Astrocyte (in vitro differentiated cells and primary cell): ENCODE results near the gene SMCO3. TPM values are rescaled to one million over a fixed set of nuclear protein-coding genes. Genes with fewer than 3 reads are reported as not detected.

ENCODE experiments used
- DNase-seq: peaks from one replicate; pipeline ENCODE4 v3.0.0-alpha.2; 2010; ENCODE audit warnings: low read depth
- FAIRE-seq: peaks from 2 replicates; lab custom pipeline; 2011; peaks lifted over from hg19 to GRCh38; lab: Jason Lieb, UNC
- H2AFZ ChIP-seq: 2 replicates; pipeline ENCODE4 v1.6.0; 2012; ENCODE audit warnings: low read depth, low read length, inconsistent platforms
- H3K27ac ChIP-seq: 2 replicates; pipeline ENCODE4 v1.5.1; 2011; ENCODE audit warnings: low read depth, low read length, inconsistent platforms
- H3K27me3 ChIP-seq: 2 replicates; pipeline ENCODE4 v1.6.0; 2011; ENCODE audit warnings: low read length, inconsistent platforms; ENCODE audit not compliant: insufficient read depth
- H3K36me3 ChIP-seq: 2 replicates; pipeline ENCODE4 v1.5.1; 2011; ENCODE audit warnings: low read length, inconsistent platforms; ENCODE audit not compliant: insufficient read depth
- H3K4me1 ChIP-seq: 2 replicates; pipeline ENCODE4 v1.5.1; 2011; ENCODE audit warnings: low read length, inconsistent platforms; ENCODE audit not compliant: insufficient read depth
- H3K4me2 ChIP-seq: 2 replicates; pipeline ENCODE4 v1.6.0; 2012; ENCODE audit warnings: low read length, inconsistent platforms
- H3K4me3 ChIP-seq: 2 replicates; pipeline ENCODE4 v1.5.1; 2011; ENCODE audit warnings: low read depth, mild to moderate bottlenecking, low read length, inconsistent platforms; ENCODE audit not compliant: insufficient read depth
- H3K79me2 ChIP-seq: 2 replicates; pipeline ENCODE4 v1.6.0; 2012; ENCODE audit warnings: mild to moderate bottlenecking, low read length, inconsistent platforms; ENCODE audit not compliant: insufficient read depth
- H3K9ac ChIP-seq: 2 replicates; pipeline ENCODE4 v1.6.0; 2012; ENCODE audit warnings: mild to moderate bottlenecking, low read length, inconsistent platforms
- H3K9me3 ChIP-seq: 2 replicates; pipeline ENCODE4 v1.5.1; 2012; ENCODE audit warnings: low read depth, mild to moderate bottlenecking, low read length, inconsistent platforms; ENCODE audit not compliant: insufficient read depth
- H4K20me1 ChIP-seq: 2 replicates; pipeline ENCODE4 v1.6.0; 2012; ENCODE audit warnings: low read length, inconsistent platforms; ENCODE audit not compliant: insufficient read depth
- H3K27ac Mint-ChIP-seq: one replicate; pipeline ENCODE4 v1.8.0; 2021; ENCODE audit warnings: mild to moderate bottlenecking, mixed read lengths; ENCODE audit not compliant: unreplicated experiment
- H3K27me3 Mint-ChIP-seq: one replicate; pipeline ENCODE4 v1.8.0; 2021; ENCODE audit warnings: low read depth, mixed read lengths; ENCODE audit not compliant: unreplicated experiment
- H3K36me3 Mint-ChIP-seq: one replicate; pipeline ENCODE4 v1.8.0; 2021; ENCODE audit warnings: low read depth, mixed read lengths; ENCODE audit not compliant: unreplicated experiment
- H3K4me1 Mint-ChIP-seq: one replicate; pipeline ENCODE4 v1.8.0; 2021; ENCODE audit warnings: low read depth, mixed read lengths; ENCODE audit not compliant: unreplicated experiment
- H3K4me3 Mint-ChIP-seq: one replicate; pipeline ENCODE4 v1.8.0; 2021; ENCODE audit warnings: mild to moderate bottlenecking, moderate library complexity, mixed read lengths; ENCODE audit not compliant: unreplicated experiment
- H3K9me3 Mint-ChIP-seq: one replicate; pipeline ENCODE4 v1.8.0; 2021; ENCODE audit warnings: mild to moderate bottlenecking, mixed read lengths; ENCODE audit not compliant: unreplicated experiment
- CTCF ChIP-seq: IDR thresholded peaks from 2 replicates; pipeline ENCODE4 v1.5.1; 2011; ENCODE audit warnings: low read depth, mild to moderate bottlenecking, inconsistent platforms, low read length, moderate library complexity; ENCODE audit not compliant: insufficient read depth
- EZH2 ChIP-seq: IDR thresholded peaks from 2 replicates; pipeline ENCODE4 v1.6.1; 2012; ENCODE audit warnings: mild to moderate bottlenecking, low read length, inconsistent platforms; ENCODE audit not compliant: insufficient read depth
- total RNA-seq: library from RNA; stranded (reverse); gene quantifications from 2 replicates; pipeline ENCODE4 v1.2.1, GENCODE V29; 2021

Gene SMCO3
- total RNA-seq, 1 donor from 2014 or later: 0.57 TPM

GRCh38 chr12:14827043-14827442, 13.1 kb upstream of the SMCO3 start:
- Histone ChIP-seq H3K27me3 (no peaks in the 10 kb centered on the region), H3K4me1 (no peaks in the 10 kb centered on the region), H2AFZ (no peak overlapping the region), H3K36me3 (no peaks in the 10 kb centered on the region), H3K4me3 (no peak overlapping the region), H3K27ac (no peak overlapping the region), H3K9me3 (no peaks in the 10 kb centered on the region), H3K9ac (no peak overlapping the region), H3K79me2 (no peaks in the 10 kb centered on the region), H3K4me2 (no peak overlapping the region), H4K20me1 (no peaks in the 10 kb centered on the region)
- H3K27ac Mint-ChIP-seq: no peak overlapping the region
- no peak for FAIRE-seq
- no peak overlapping the region for H3K4me3 Mint-ChIP-seq
- TF ChIP-seq EZH2: no peak
- no peak for TF ChIP-seq CTCF
- no peaks in the 10 kb centered on the region for H3K9me3 Mint-ChIP-seq
- peaks cover 10% of the 10 kb centered on the region for H3K4me1 Mint-ChIP-seq
- DNase-seq: no peak
- H3K36me3 Mint-ChIP-seq: no peaks in the 10 kb centered on the region
- no peaks in the 10 kb centered on the region for H3K27me3 Mint-ChIP-seq

GRCh38 chr12:14826491-14826890, 12.5 kb upstream of the SMCO3 start:
- Mint-ChIP-seq H3K27me3 (no peaks in the 10 kb centered on the region), H3K4me3 (no peak overlapping the region), H3K9me3 (no peaks in the 10 kb centered on the region), H3K27ac (no peak overlapping the region), H3K4me1 (peaks cover 10% of the 10 kb centered on the region), H3K36me3 (no peaks in the 10 kb centered on the region)
- H3K9me3 ChIP-seq: no peaks in the 10 kb centered on the region
- no peaks in the 10 kb centered on the region for H3K79me2 ChIP-seq
- no peaks in the 10 kb centered on the region for H3K27me3 ChIP-seq
- H3K4me1 ChIP-seq: no peaks in the 10 kb centered on the region
- no peak for TF ChIP-seq EZH2
- no peaks in the 10 kb centered on the region for H3K36me3 ChIP-seq
- no peaks in the 10 kb centered on the region for H4K20me1 ChIP-seq
- no peak overlapping the region for H2AFZ ChIP-seq
- H3K27ac ChIP-seq: no peak overlapping the region
- FAIRE-seq: no peak
- no peak overlapping the region for H3K4me2 ChIP-seq
- no peak overlapping the region for H3K4me3 ChIP-seq
- DNase-seq: no peak
- no peak overlapping the region for H3K9ac ChIP-seq

DNA sequence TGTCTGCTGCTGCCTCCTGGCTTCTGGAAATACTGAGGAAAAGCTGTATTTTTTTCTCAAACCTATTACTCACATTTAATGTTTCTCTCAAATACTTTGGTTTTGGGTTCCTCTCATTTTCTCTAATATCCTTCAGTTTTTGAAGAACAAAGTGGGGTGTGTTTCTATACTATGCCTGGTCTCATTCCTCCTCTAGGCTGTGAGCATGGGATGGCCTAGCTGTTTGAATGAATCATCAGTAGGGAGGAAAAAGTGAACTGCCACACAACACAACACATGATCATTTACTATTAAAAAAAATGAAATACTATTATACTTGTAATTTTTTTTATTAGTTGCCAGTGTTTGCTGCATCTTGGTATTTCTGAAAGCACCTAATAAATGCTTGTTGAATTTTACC, 11.3 kb upstream of the SMCO3 start:
- no peaks in the 10 kb centered on the region for H3K79me2 ChIP-seq
- H3K9me3 Mint-ChIP-seq: no peaks in the 10 kb centered on the region
- no peaks in the 10 kb centered on the region for H3K36me3 ChIP-seq
- no peak for FAIRE-seq
- no peak overlapping the region for H3K9ac ChIP-seq
- H3K9me3 ChIP-seq: no peaks in the 10 kb centered on the region
- no peak overlapping the region for H3K4me3 ChIP-seq
- peak overlapping the region; percentile 54 for H3K4me3 Mint-ChIP-seq
- no peak overlapping the region for H3K27ac ChIP-seq
- TF ChIP-seq CTCF: no peak
- no peak for TF ChIP-seq EZH2
- H3K27ac Mint-ChIP-seq: peak overlapping the region; percentile 95
- H3K36me3 Mint-ChIP-seq: no peaks in the 10 kb centered on the region
- no peak for DNase-seq
- no peaks in the 10 kb centered on the region for H3K27me3 Mint-ChIP-seq
- H3K4me1 ChIP-seq: no peaks in the 10 kb centered on the region
- no peaks in the 10 kb centered on the region for H4K20me1 ChIP-seq
- H3K27me3 ChIP-seq: no peaks in the 10 kb centered on the region
- peaks cover 10% of the 10 kb centered on the region for H3K4me1 Mint-ChIP-seq
- H2AFZ ChIP-seq: no peak overlapping the region
- no peak overlapping the region for H3K4me2 ChIP-seq
